Right lobe of liver (tissue), 6 donors: ENCODE data around the gene UBE4B. TPM values are rescaled to one million over a fixed set of nuclear protein-coding genes. Genes with fewer than 3 reads are reported as not detected.

Experiments used
- ATAC-seq, 4 donors: fragments of 200-7000 bp; cut with Tn5 transposase; one replicate each; pipeline ENCODE4 v1.9.1; 2020; ENCODE audit warnings: mild to moderate bottlenecking in 4 of 4, moderate library complexity in 4 of 4
- DNase-seq, 3 donors: peaks; one replicate each; pipeline ENCODE4 v3.0.0-alpha.2; 2020
- H3K27ac ChIP-seq, 3 donors: fragments of 200-600 bp; one replicate each; pipeline ENCODE4 v1.8.0; 2022
- H3K27me3 ChIP-seq, 2 donors: fragments of 200-600 bp; one replicate each; pipeline ENCODE4 v1.8.0; 2022
- H3K36me3 ChIP-seq, 4 donors: fragments of 200-600 bp; sonication (generic) in 1 of 4; one replicate each; pipeline versions ENCODE4 v1.5.1 to v1.8.0; 2017 to 2022; ENCODE audit warnings: control low read depth in 1 of 4
- H3K4me1 ChIP-seq, 4 donors: fragments of 200-600 bp; sonication (generic) in 1 of 4; one replicate each; pipeline versions ENCODE4 v1.5.1 to v1.8.0; 2017 to 2022; ENCODE audit warnings: control low read depth in 1 of 4
- H3K4me3 ChIP-seq, 3 donors: fragments of 200-600 bp; one replicate each; pipeline ENCODE4 v1.8.0; 2022
- H3K9me3 ChIP-seq, 4 donors: fragments of 200-600 bp; sonication (generic) in 1 of 4; one replicate each; pipeline versions ENCODE4 v1.5.1 to v1.8.0; 2017 to 2022; ENCODE audit warnings: control low read depth in 1 of 4
- CTCF ChIP-seq, 4 donors: fragments of 200-600 bp in 3 of 4; fragments of 450-650 bp in 1 of 4; IDR thresholded peaks; one replicate each; pipeline versions ENCODE4 v1.5.1 to v1.8.0; 2016 to 2022; ENCODE audit warnings: antibody characterized with exemption in 4 of 4, mild to moderate bottlenecking in 2 of 4
- POLR2A ChIP-seq: fragments of 450-650 bp; IDR thresholded peaks from one replicate; pipeline ENCODE4 v1.6.1; 2017; ENCODE audit warnings: antibody characterized with exemption, mild to moderate bottlenecking
- WGBS: methylation state at CpG from one replicate; pipeline ENCODE4 v1.1.6; 2018; ENCODE audit warnings: low coverage, low lambda C conversion rate; ENCODE audit not compliant: insufficient coverage; ENCODE audit errors: missing lambda C conversion rate; 5-methylcytosine and 5-hydroxymethylcytosine counted together
- intact Hi-C, 2 donors: fragments of 100-400 bp; cut with DNase I; formaldehyde crosslinking; loops; one replicate each; pipeline versions ENCODE4 v1.11.2 to v1.14.1; 2022
- total RNA-seq, 6 experiments: library from RNA; depleted of rRNA in 2 of 6; stranded (reverse); fragments of >200 nt in 2 of 6; fragmentation: NEBNext Ultra II Directional in 3 of 6; extraction: Animal tissue kit (Norgen Biotek cat#: 25700) in 3 of 6; gene quantifications; one replicate each; pipeline versions ENCODE4 v1.1.0 to v1.2.4, GENCODE V29; 2016 to 2023
- donor health status: DM: no; HTN: yes; CAD: no.
- donor health status: DM: no; HTN: no; CAD: no.
- donor health status: DM: no; HTN: no; CAD: no.
- donor health status: DM: no; HTN: yes; CAD: no.
- donor health status: DM: no; HTN: yes; CAD: no.

UBE4B gene
- total RNA-seq, 6 experiments from 2014 or later: 11.4 to 27.9 (median 22.6) TPM

- 15% methylated on average over 6 of the region's 7 CpGs for WGBS
- intact Hi-C loops: no loop called here
- TF ChIP-seq CTCF (IDR thresholded peaks at IDR 0.05) (no peak), POLR2A (no peak)
Measured at GRCh38 chr1:10065344-10065685, 32.6 kb downstream of the UBE4B start.

GRCh38 chr1:10065760-10066159 lies 33.0 kb downstream of the UBE4B start:
- no peaks in the 10 kb centered on the region for H3K9me3 ChIP-seq
- no peaks in the 10 kb centered on the region for H3K36me3 ChIP-seq
- TF ChIP-seq POLR2A (no peak), CTCF (IDR thresholded peaks at IDR 0.05) (no peak)
- no peak for ATAC-seq
- DNase-seq: no peak
- H3K4me3 ChIP-seq: no peak overlapping the region
- no peaks in the 10 kb centered on the region for H3K27me3 ChIP-seq
- intact Hi-C loops: no loop called here
- H3K4me1 ChIP-seq: peaks cover 0 to 12% (median 4%) of the 10 kb centered on the region in 4 donors
- 80% methylated on average over 3 of the region's 3 CpGs for WGBS
- H3K27ac ChIP-seq: peak overlapping the region in 1 of 3 donors; percentile 87

More at GRCh38 chr1:10065344-10065685, 32.6 kb downstream of the UBE4B start:
- H3K4me1 ChIP-seq: peaks cover 0 to 12% (median 4%) of the 10 kb centered on the region in 4 donors
- no peaks in the 10 kb centered on the region for H3K9me3 ChIP-seq
- H3K36me3 ChIP-seq: no peaks in the 10 kb centered on the region
- peak; percentile 95 to 98 (median 97) for ATAC-seq
- H3K27ac ChIP-seq: peak overlapping the region; percentile 56 to 87 (median 63)
- peak; percentile 68 to 83 (median 75) for DNase-seq
- H3K4me3 ChIP-seq: no peak overlapping the region
- no peaks in the 10 kb centered on the region for H3K27me3 ChIP-seq

- no peaks in the 10 kb centered on the region for H3K36me3 ChIP-seq
- peaks cover 0 to 12% (median 4%) of the 10 kb centered on the region in 4 donors for H3K4me1 ChIP-seq
- intact Hi-C loops: no loop called here
- DNase-seq: no peak
- no peaks in the 10 kb centered on the region for H3K27me3 ChIP-seq
- no peak for TF ChIP-seq POLR2A
- TF ChIP-seq CTCF (IDR thresholded peaks at IDR 0.05): no peak
- H3K27ac ChIP-seq: no peak overlapping the region
- H3K4me3 ChIP-seq: no peak overlapping the region
- 91% methylated on average over 6 of the region's 6 CpGs for WGBS
- no peaks in the 10 kb centered on the region for H3K9me3 ChIP-seq
- no peak for ATAC-seq
Measured at GRCh38 chr1:10068605-10069294, 36.0 kb downstream of the UBE4B start.

GRCh38 chr1:10070206-10070605 lies 37.4 kb downstream of the UBE4B start:
- no peaks in the 10 kb centered on the region for H3K36me3 ChIP-seq
- DNase-seq: no peak
- no peaks in the 10 kb centered on the region for H3K27me3 ChIP-seq
- H3K4me1 ChIP-seq: peaks cover 0 to 6% (median 0%) of the 10 kb centered on the region in 4 donors
- intact Hi-C loops: no loop called here
- no peak for TF ChIP-seq POLR2A
- no peak for TF ChIP-seq CTCF (IDR thresholded peaks at IDR 0.05)
- H3K27ac ChIP-seq: no peak overlapping the region
- H3K9me3 ChIP-seq: no peaks in the 10 kb centered on the region
- 91% methylated on average over 4 of the region's 4 CpGs for WGBS
- H3K4me3 ChIP-seq: no peak overlapping the region
- ATAC-seq: no peak
